HepG2 (cell line): Measurements from ENCODE around the gene ZNF142. TPM values are rescaled to one million over a fixed set of nuclear protein-coding genes. Genes with fewer than 3 reads are reported as not detected.

Experiments
- ATAC-seq: fragments of 200-7000 bp; cut with Tn5 transposase; 3 replicates; pipeline ENCODE4 v1.9.1; 2020; ENCODE audit warnings: mild to moderate bottlenecking, moderate library complexity
- BruUV-seq: library from RNA; stranded (reverse); fragments of 400-500 nt; replicated peaks from 2 replicates; lab custom pipeline; 2021; lab: Mats Ljungman, UMichigan
- CTCF ChIA-PET: fragments of 300-600 bp; formaldehyde crosslinking; extraction: SDS; loops from one replicate; lab custom pipeline; 2021; ENCODE audit warnings: low total read pairs, inconsistent platforms, low intra/inter-chr PET ratio; lab: Yijun Ruan, JAX
- POLR2A ChIA-PET: fragments of 350-600 bp; sonication (Branson Sonifier 250); formaldehyde crosslinking; loops from one replicate; lab custom pipeline; 2020; ENCODE audit warnings: antibody characterized with exemption, inconsistent platforms; lab: Yijun Ruan, JAX
- DNase-seq: peaks from one replicate; pipeline ENCODE4 v3.0.0-alpha.2; 2015; ENCODE audit warnings: low spot score
- FAIRE-seq: peaks from 3 replicates; lab custom pipeline; 2011; peaks lifted over from hg19 to GRCh38; lab: Jason Lieb, UNC
- H2AFZ ChIP-seq: one replicate; pipeline ENCODE4 v1.6.1; 2011; ENCODE audit warnings: low read length, inconsistent platforms
- H3K27ac ChIP-seq: fragments of 300-600 bp; 3 replicates; pipeline ENCODE4 v1.8.0; 2011; ENCODE audit warnings: mixed run types, mild to moderate bottlenecking, mixed read lengths, low read length, inconsistent platforms; ENCODE audit not compliant: insufficient read depth; ENCODE audit errors: extremely low read length
- H3K27me3 ChIP-seq, 2 experiments: fragments of 200-600 bp in 1 of 2; 2 replicates in 1 of 2; 3 replicates in 1 of 2; pipeline versions ENCODE4 v1.6.0 to v1.8.0; 2011; ENCODE audit warnings: low read length in 2 of 2, mild to moderate bottlenecking in 2 of 2, moderate library complexity in 2 of 2, inconsistent platforms in 1 of 2; ENCODE audit not compliant: insufficient read depth in 2 of 2, control insufficient read depth in 1 of 2
- H3K36me3 ChIP-seq, 2 experiments: fragments of 200-600 bp in 1 of 2; replicated peaks in 1 of 2; 2 replicates in 1 of 2; 3 replicates in 1 of 2; pipeline versions ENCODE4 v1.5.1 to v1.8.0; 2011; ENCODE audit warnings: low read length in 2 of 2, inconsistent platforms in 1 of 2; ENCODE audit not compliant: insufficient read depth in 2 of 2, control insufficient read depth in 1 of 2
- H3K4me1 ChIP-seq: 2 replicates; pipeline ENCODE4 v1.5.1; 2012; ENCODE audit warnings: low read length, inconsistent platforms; ENCODE audit not compliant: insufficient read depth
- H3K4me2 ChIP-seq: 2 replicates; pipeline ENCODE4 v1.6.0; 2011; ENCODE audit warnings: low read depth, low read length, inconsistent platforms
- H3K4me3 ChIP-seq, 3 experiments: fragments of 200-600 bp in 1 of 3; sonication (generic), shearing (Covaris generic) in 1 of 3; replicated peaks in 1 of 3; 2 replicates each; pipeline ENCODE4 v1.5.1; 2011 to 2016; ENCODE audit warnings: low read length in 3 of 3, inconsistent platforms in 2 of 3, low read depth in 2 of 3, mild to moderate bottlenecking in 2 of 3, control low read depth in 1 of 3, mixed read lengths in 1 of 3; ENCODE audit not compliant: insufficient read depth in 1 of 3
- H3K79me2 ChIP-seq: one replicate; pipeline ENCODE4 v1.6.1; 2011; ENCODE audit warnings: low read length, inconsistent platforms; ENCODE audit not compliant: insufficient read depth
- H3K9ac ChIP-seq: 2 replicates; pipeline ENCODE4 v1.6.0; 2011; ENCODE audit warnings: mild to moderate bottlenecking, low read depth, low read length, inconsistent platforms; ENCODE audit not compliant: insufficient read depth
- H3K9me3 ChIP-seq: 2 replicates; pipeline ENCODE4 v1.5.1; 2012; ENCODE audit warnings: mild to moderate bottlenecking, low read length
- H4K20me1 ChIP-seq: 2 replicates; pipeline ENCODE4 v1.6.0; 2011; ENCODE audit warnings: inconsistent platforms, mild to moderate bottlenecking, low read length, moderate library complexity; ENCODE audit not compliant: insufficient read depth
- MYC ChIP-seq: sonication (generic); formaldehyde crosslinking; IDR thresholded peaks from 2 replicates; pipeline ENCODE4 v1.9.0; 2021; ENCODE audit warnings: missing genetic modification reagents, borderline replicate concordance
- PRMT3 ChIP-seq: sonication (generic); formaldehyde crosslinking; IDR thresholded peaks from 2 replicates; pipeline ENCODE4 v1.8.1; 2022; ENCODE audit warnings: low read depth, mild to moderate bottlenecking, moderate library complexity, missing genetic modification reagents, borderline replicate concordance
- ZBTB38 ChIP-seq: sonication (generic); formaldehyde crosslinking; IDR thresholded peaks from 2 replicates; pipeline ENCODE4 v1.5.1; 2020; ENCODE audit warnings: mild to moderate bottlenecking, missing genetic modification reagents
- ZNF17 ChIP-seq: sonication (generic); formaldehyde crosslinking; IDR thresholded peaks from 2 replicates; pipeline ENCODE4 v1.5.0; 2020; ENCODE audit warnings: mild to moderate bottlenecking, missing genetic modification reagents
- ZNF350 ChIP-seq: sonication (generic); formaldehyde crosslinking; IDR thresholded peaks from 2 replicates; pipeline ENCODE4 v1.4.0; 2020; ENCODE audit warnings: mild to moderate bottlenecking, low read depth, missing genetic modification reagents, borderline replicate concordance
- ZNF484 ChIP-seq: sonication (generic); formaldehyde crosslinking; IDR thresholded peaks from 2 replicates; pipeline ENCODE4 v1.5.1; 2020; ENCODE audit warnings: mild to moderate bottlenecking, low read depth, missing genetic modification reagents, borderline replicate concordance
- WGBS: methylation state at CpG from one replicate; pipeline ENCODE4 v1.1.6; 2017; ENCODE audit warnings: low lambda C conversion rate; 5-methylcytosine and 5-hydroxymethylcytosine counted together
- in situ Hi-C: cut with HindIII; loops from 2 replicates; pipeline ENCODE4 v1.10.0; 2017; ENCODE audit warnings: low pct_unique_long_range_greater_than_20kb; ENCODE audit not compliant: extremely low pct_ligation_motif_present
- intact Hi-C: fragments of 100-400 bp; cut with micrococcal nuclease; formaldehyde crosslinking; loops from one replicate; pipeline ENCODE4 v1.10.0; 2022; ENCODE audit not compliant: unreplicated experiment
- polyA plus RNA-seq, 8 experiments: library from polyadenylated mRNA; depleted of rRNA in 3 of 8; stranded (reverse) in 7 of 8; unstranded in 1 of 8; fragments of >200 nt; fragmentation: Illumina TruSeq in 4 of 8; extraction: Trizol in 4 of 8; gene quantifications; 2 replicates each; pipeline versions ENCODE4 v1.2.1 to v1.2.3, GENCODE V29; 2011 to 2016; ENCODE audit warnings: low read depth in 4 of 8, missing spikeins in 1 of 8, mixed read lengths in 1 of 8; ENCODE audit not compliant: insufficient read depth in 1 of 8
- total RNA-seq, 5 experiments: library from RNA; depleted of rRNA; stranded (reverse); fragments of >200 nt; fragmentation: Illumina TruSeq; extraction: Trizol; gene quantifications; 2 replicates each; pipeline ENCODE4 v1.2.3, GENCODE V29; 2016; ENCODE audit warnings: low read depth in 1 of 5
- TF ChIP-seq, protein P1 (sequence below): sonication (generic); formaldehyde crosslinking; IDR thresholded peaks from 2 replicates; pipeline ENCODE4 v1.8.1; 2023; ENCODE audit warnings: mild to moderate bottlenecking, inconsistent platforms, moderate library complexity, missing genetic modification reagents, borderline replicate concordance
- TF ChIP-seq, protein P2 (sequence below): sonication (generic); formaldehyde crosslinking; IDR thresholded peaks from 2 replicates; pipeline ENCODE4 v1.4.0; 2020; ENCODE audit warnings: low read depth, mild to moderate bottlenecking, missing genetic modification reagents
- TF ChIP-seq, protein P3 (sequence below): sonication (generic); formaldehyde crosslinking; IDR thresholded peaks from 2 replicates; pipeline ENCODE4 v1.4.0; 2020; ENCODE audit warnings: mild to moderate bottlenecking, missing genetic modification reagents
- TF ChIP-seq, protein P4 (sequence below): sonication (generic); formaldehyde crosslinking; IDR thresholded peaks from 2 replicates; pipeline ENCODE4 v1.4.0; 2020; ENCODE audit warnings: mild to moderate bottlenecking, missing genetic modification reagents
- TF ChIP-seq, protein P5 (sequence below): sonication (generic); formaldehyde crosslinking; IDR thresholded peaks from 2 replicates; pipeline ENCODE4 v1.5.0; 2020; ENCODE audit warnings: mild to moderate bottlenecking, missing genetic modification reagents

The ZNF142 gene
- total and polyA plus RNA-seq, 2 of the 13 experiments (the other 11 are each of a cell fraction or from before 2014, with no cell fraction given): 4.8 to 11.4 TPM

DNA sequence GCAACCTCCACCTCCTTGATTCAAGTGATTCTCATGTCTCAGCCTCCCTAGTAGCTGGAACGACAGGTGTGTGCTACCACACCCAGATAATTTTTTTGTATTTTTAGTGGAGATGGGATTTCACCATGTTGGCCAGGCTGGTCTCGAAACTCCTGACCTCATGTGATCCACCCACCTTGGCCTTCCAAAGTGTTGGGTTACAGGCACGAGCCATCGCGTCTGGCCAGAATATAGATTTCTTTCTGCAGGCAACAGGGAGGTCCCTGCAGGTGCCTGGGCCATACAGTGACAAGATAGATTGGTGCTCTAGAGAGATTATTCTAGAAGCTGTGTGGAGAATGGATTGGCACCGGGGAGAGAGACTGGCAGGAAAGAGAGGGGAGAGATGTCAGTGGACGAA lies 38.4 kb downstream of the ZNF142 start:
- 0 out of 5 replicates have a peak, but pooled peaks cover 0 to 3% of the 10 kb centered on the region in 2 experiments for H3K27me3 ChIP-seq
- H3K4me2 ChIP-seq: no peak overlapping the region
- no peaks in the 10 kb centered on the region for H3K36me3 ChIP-seq
- no peak for ATAC-seq
- BruUV-seq: no TSS peak
- H3K79me2 ChIP-seq: no peaks in the 10 kb centered on the region
- intact Hi-C loops (no loop called here), in situ Hi-C loops (no loop called here)
- H3K27ac ChIP-seq: no peak overlapping the region
- POLR2A ChIA-PET: no interaction called here
- no peak overlapping the region for H2AFZ ChIP-seq
- FAIRE-seq: no peak
- CTCF ChIA-PET: no interaction called here
- peaks cover 12% of the 10 kb centered on the region for H3K4me1 ChIP-seq
- DNase-seq: no peak
- H3K4me3 ChIP-seq: no peak overlapping the region
- WGBS: 42% methylated on average over 7 of the region's 7 CpGs
- H3K9me3 ChIP-seq: no peaks in the 10 kb centered on the region
- H4K20me1 ChIP-seq: no peaks in the 10 kb centered on the region
- no peak overlapping the region for H3K9ac ChIP-seq
- TF ChIP-seq ZNF484 (CRISPR knock-in tag) (no peak), ZBTB38 (CRISPR knock-in tag) (no peak), MYC (no peak), PRMT3 (no peak), ZNF350 (CRISPR knock-in tag) (no peak), ZNF17 (CRISPR knock-in tag) (no peak)
- TF ChIP-seq, protein P1, sequence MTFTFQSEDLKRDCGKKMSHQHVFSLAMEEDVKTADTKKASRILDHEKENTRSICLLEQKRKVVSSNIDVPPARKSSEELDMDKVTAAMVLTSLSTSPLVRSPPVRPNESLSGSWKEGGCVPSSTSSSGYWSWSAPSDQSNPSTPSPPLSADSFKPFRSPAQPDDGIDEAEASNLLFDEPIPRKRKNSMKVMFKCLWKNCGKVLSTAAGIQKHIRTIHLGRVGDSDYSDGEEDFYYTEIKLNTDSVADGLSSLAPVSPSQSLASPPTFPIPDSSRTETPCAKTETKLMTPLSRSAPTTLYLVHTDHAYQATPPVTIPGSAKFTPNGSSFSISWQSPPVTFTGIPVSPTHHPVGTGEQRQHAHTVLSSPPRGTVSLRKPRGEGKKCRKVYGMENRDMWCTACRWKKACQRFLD (CRISPR knock-in tag): no peak
- TF ChIP-seq, protein P2, sequence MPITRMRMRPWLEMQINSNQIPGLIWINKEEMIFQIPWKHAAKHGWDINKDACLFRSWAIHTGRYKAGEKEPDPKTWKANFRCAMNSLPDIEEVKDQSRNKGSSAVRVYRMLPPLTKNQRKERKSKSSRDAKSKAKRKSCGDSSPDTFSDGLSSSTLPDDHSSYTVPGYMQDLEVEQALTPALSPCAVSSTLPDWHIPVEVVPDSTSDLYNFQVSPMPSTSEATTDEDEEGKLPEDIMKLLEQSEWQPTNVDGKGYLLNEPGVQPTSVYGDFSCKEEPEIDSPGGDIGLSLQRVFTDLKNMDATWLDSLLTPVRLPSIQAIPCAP: no peak
- TF ChIP-seq, protein P3, sequence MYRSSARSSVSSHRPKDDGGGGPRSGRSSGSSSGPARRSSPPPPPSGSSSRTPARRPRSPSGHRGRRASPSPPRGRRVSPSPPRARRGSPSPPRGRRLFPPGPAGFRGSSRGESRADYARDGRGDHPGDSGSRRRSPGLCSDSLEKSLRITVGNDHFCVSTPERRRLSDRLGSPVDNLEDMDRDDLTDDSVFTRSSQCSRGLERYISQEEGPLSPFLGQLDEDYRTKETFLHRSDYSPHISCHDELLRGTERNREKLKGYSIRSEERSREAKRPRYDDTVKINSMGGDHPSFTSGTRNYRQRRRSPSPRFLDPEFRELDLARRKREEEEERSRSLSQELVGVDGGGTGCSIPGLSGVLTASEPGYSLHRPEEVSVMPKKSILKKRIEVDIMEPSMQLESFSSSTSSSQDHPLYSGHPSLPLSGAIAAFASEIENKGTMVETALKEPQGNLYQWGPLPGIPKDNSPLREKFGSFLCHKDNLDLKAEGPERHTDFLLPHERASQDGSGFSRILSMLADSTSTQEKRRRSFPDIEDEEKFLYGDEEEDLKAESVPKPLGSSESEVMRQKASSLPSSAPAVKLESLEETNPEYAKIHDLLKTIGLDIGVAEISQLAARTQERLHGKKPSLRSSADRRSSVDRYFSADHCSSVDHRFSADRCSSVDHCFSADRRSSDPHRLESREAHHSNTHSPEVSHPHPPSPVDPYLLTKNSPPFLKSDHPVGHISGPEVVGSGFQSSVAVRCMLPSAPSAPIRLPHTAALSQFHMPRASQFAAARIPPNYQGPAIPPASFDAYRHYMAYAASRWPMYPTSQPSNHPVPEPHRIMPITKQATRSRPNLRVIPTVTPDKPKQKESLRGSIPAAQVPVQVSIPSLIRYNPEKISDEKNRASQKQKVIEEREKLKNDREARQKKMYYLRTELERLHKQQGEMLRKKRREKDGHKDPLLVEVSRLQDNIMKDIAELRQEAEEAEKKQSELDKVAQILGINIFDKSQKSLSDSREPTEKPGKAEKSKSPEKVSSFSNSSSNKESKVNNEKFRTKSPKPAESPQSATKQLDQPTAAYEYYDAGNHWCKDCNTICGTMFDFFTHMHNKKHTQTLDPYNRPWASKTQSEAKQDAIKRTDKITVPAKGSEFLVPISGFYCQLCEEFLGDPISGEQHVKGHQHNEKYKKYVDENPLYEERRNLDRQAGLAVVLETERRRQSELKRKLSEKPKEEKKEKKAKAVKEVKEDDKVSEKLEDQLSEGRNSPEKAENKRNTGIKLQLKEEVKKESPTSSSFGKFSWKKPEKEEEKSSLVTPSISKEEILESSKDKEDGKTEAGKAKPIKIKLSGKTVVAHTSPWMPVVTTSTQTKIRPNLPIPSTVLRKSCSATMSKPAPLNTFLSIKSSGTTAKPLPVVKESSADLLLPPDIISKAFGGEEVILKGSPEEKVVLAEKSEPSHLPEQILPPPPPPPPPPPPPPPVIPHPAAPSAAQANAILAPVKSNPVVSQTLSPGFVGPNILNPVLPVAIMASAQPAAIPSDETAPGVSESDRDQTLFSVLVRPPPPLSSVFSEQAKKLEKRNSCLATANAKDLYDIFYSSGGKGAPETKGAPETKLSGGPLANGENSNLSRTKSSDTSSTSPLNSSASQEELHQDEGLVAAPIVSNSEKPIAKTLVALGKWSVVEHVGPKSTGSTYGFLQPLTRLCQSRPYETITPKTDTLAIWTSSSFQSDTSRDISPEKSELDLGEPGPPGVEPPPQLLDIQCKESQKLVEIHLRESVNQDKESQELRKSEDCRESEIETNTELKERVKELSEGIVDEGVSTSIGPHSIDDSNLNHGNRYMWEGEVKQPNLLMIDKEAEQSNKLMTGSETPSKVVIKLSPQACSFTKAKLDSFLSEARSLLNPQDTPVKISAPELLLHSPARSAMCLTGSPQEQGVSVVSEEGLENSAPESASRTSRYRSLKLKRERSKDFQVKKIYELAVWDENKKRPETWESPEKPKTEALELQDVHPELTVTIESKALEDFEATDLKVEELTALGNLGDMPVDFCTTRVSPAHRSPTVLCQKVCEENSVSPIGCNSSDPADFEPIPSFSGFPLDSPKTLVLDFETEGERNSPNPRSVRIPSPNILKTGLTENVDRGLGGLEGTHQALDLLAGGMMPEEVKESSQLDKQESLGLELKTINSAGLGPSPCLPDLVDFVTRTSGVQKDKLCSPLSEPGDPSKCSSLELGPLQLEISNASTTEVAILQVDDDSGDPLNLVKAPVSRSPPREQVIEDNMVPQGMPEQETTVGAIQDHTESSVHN (CRISPR knock-in tag): no peak
- TF ChIP-seq, protein P4, sequence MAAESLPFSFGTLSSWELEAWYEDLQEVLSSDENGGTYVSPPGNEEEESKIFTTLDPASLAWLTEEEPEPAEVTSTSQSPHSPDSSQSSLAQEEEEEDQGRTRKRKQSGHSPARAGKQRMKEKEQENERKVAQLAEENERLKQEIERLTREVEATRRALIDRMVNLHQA (CRISPR knock-in tag): no peak
- TF ChIP-seq, protein P5, sequence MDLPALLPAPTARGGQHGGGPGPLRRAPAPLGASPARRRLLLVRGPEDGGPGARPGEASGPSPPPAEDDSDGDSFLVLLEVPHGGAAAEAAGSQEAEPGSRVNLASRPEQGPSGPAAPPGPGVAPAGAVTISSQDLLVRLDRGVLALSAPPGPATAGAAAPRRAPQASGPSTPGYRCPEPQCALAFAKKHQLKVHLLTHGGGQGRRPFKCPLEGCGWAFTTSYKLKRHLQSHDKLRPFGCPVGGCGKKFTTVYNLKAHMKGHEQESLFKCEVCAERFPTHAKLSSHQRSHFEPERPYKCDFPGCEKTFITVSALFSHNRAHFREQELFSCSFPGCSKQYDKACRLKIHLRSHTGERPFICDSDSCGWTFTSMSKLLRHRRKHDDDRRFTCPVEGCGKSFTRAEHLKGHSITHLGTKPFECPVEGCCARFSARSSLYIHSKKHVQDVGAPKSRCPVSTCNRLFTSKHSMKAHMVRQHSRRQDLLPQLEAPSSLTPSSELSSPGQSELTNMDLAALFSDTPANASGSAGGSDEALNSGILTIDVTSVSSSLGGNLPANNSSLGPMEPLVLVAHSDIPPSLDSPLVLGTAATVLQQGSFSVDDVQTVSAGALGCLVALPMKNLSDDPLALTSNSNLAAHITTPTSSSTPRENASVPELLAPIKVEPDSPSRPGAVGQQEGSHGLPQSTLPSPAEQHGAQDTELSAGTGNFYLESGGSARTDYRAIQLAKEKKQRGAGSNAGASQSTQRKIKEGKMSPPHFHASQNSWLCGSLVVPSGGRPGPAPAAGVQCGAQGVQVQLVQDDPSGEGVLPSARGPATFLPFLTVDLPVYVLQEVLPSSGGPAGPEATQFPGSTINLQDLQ (CRISPR knock-in tag): no peak
